HCT116 (cell line): ENCODE measurements around the gene GPR6. TPM values are rescaled to one million over a fixed set of nuclear protein-coding genes. Genes with fewer than 3 reads are reported as not detected.

Source experiments
- ATAC-seq: fragments of 200-7000 bp; cut with Tn5 transposase; 2 replicates; pipeline ENCODE4 v1.9.1; 2020; ENCODE audit warnings: mild to moderate bottlenecking, moderate library complexity
- BruUV-seq: library from RNA; stranded (reverse); fragments of 400-500 nt; replicated peaks from 2 replicates; lab custom pipeline; 2021; lab: Mats Ljungman, UMichigan
- CTCF ChIA-PET: fragments of 300-600 bp; sonication (Branson Sonifier 250); formaldehyde crosslinking; loops from one replicate; lab custom pipeline; 2021; ENCODE audit warnings: antibody characterized with exemption; lab: Charles Lee
- POLR2A ChIA-PET: fragments of 300-600, 350-600 bp; sonication (Branson Sonifier 250); formaldehyde crosslinking; loops from one replicate; lab custom pipeline; 2021; ENCODE audit warnings: antibody characterized with exemption; lab: Charles Lee
- RAD21 ChIA-PET, 2 experiments: fragments of 300-600 bp; sonication (Branson Sonifier 250); formaldehyde crosslinking; loops; one replicate each; lab custom pipeline; 2023; ENCODE audit warnings: low total read pairs in 2 of 2; ENCODE audit not compliant: uncharacterized antibody in 2 of 2, unreplicated experiment in 2 of 2, low non-redundant PET in 1 of 2; lab: Charles Lee
- DNase-seq: peaks from one replicate; pipeline ENCODE4 v3.0.0-alpha.2; 2010; ENCODE audit warnings: low read depth, low spot score
- H2AFZ ChIP-seq: fragments of 200-600 bp; shearing (Covaris generic), sonication (generic); 2 replicates; pipeline ENCODE4 v1.6.1; 2017; ENCODE audit warnings: low read depth, mixed run types, mixed read lengths, antibody characterized with exemption, low read length; ENCODE audit not compliant: poor library complexity, severe bottlenecking
- H3K27ac ChIP-seq: 2 replicates; pipeline ENCODE4 v1.5.1; 2012; ENCODE audit warnings: low read depth, low read length
- H3K27me3 ChIP-seq: fragments of 200-600 bp; sonication (generic); 2 replicates; pipeline ENCODE4 v1.6.1; 2016; ENCODE audit warnings: mixed run types, low read length, mixed read lengths; ENCODE audit not compliant: insufficient read depth
- H3K36me3 ChIP-seq, 2 experiments: fragments of 200-500 bp in 1 of 2; fragments of 200-600 bp in 1 of 2; sonication (Bioruptor generic) in 1 of 2; sonication (generic) in 1 of 2; 2 replicates each; pipeline versions ENCODE4 v1.5.1 to v1.6.1; 2014 to 2016; ENCODE audit warnings: low read length in 2 of 2, inconsistent platforms in 1 of 2, mixed read lengths in 1 of 2, mixed run types in 1 of 2; ENCODE audit not compliant: insufficient read depth in 2 of 2, control insufficient read depth in 1 of 2
- H3K4me1 ChIP-seq, 2 experiments: fragments of 200-600 bp in 1 of 2; sonication (generic) in 1 of 2; 2 replicates each; pipeline versions ENCODE4 v1.5.1 to v1.6.1; 2012 to 2017; ENCODE audit warnings: low read length in 2 of 2, inconsistent platforms in 1 of 2, mild to moderate bottlenecking in 1 of 2, mixed read lengths in 1 of 2, mixed run types in 1 of 2, moderate library complexity in 1 of 2; ENCODE audit not compliant: insufficient read depth in 2 of 2, control insufficient read depth in 1 of 2
- H3K4me2 ChIP-seq: fragments of 200-600 bp; sonication (generic); 2 replicates; pipeline ENCODE4 v1.6.1; 2017; ENCODE audit warnings: mixed run types, low read length, mixed read lengths
- H3K4me3 ChIP-seq, 2 experiments: fragments of 200-600 bp in 1 of 2; sonication (generic) in 1 of 2; replicated peaks in 1 of 2; 2 replicates each; pipeline ENCODE4 v1.5.1; 2011 to 2016; ENCODE audit warnings: low read length in 2 of 2, control low read depth in 1 of 2, low read depth in 1 of 2, mild to moderate bottlenecking in 1 of 2, mixed read lengths in 1 of 2, mixed run types in 1 of 2
- H3K79me2 ChIP-seq: fragments of 200-600 bp; sonication (generic); 2 replicates; pipeline ENCODE4 v1.6.1; 2017; ENCODE audit warnings: mild to moderate bottlenecking, mixed run types, low read length, moderate library complexity, mixed read lengths; ENCODE audit not compliant: insufficient read depth
- H3K9ac ChIP-seq: fragments of 200-600 bp; sonication (generic); 2 replicates; pipeline ENCODE4 v1.6.1; 2016; ENCODE audit warnings: low read length, mixed read lengths
- H3K9me2 ChIP-seq: fragments of 200-600 bp; sonication (generic), shearing (Covaris generic); 2 replicates; pipeline ENCODE4 v1.6.1; 2017; ENCODE audit warnings: mixed run types, mild to moderate bottlenecking, moderate library complexity; ENCODE audit not compliant: insufficient read depth
- H3K9me3 ChIP-seq, 2 experiments: fragments of 200-500 bp in 1 of 2; fragments of 200-600 bp in 1 of 2; sonication (Bioruptor generic) in 1 of 2; sonication (generic) in 1 of 2; 2 replicates each; pipeline ENCODE4 v1.6.1; 2014 to 2017; ENCODE audit warnings: low read length in 2 of 2, mixed read lengths in 2 of 2, inconsistent platforms in 1 of 2, low read depth in 1 of 2, mild to moderate bottlenecking in 1 of 2, mixed run types in 1 of 2, moderate library complexity in 1 of 2; ENCODE audit not compliant: control insufficient read depth in 1 of 2, insufficient read depth in 1 of 2
- H4K20me1 ChIP-seq: fragments of 200-600 bp; sonication (generic), shearing (Covaris generic); 2 replicates; pipeline ENCODE4 v1.6.1; 2017; ENCODE audit warnings: mixed run types, mild to moderate bottlenecking, moderate library complexity; ENCODE audit not compliant: insufficient read depth
- ATF3 ChIP-seq: IDR thresholded peaks from 2 replicates; pipeline ENCODE4 v1.6.1; 2012
- CBX3 ChIP-seq: IDR thresholded peaks from 2 replicates; pipeline ENCODE4 v1.6.1; 2012; ENCODE audit warnings: low read depth
- CEBPB ChIP-seq: IDR thresholded peaks from 2 replicates; pipeline ENCODE4 v1.6.1; 2012; ENCODE audit warnings: low read depth
- EGR1 ChIP-seq: IDR thresholded peaks from 2 replicates; pipeline ENCODE4 v1.6.1; 2012; ENCODE audit warnings: low read depth
- ELF1 ChIP-seq: IDR thresholded peaks from 2 replicates; pipeline ENCODE4 v1.6.1; 2012; ENCODE audit warnings: low read depth, borderline replicate concordance
- EZH2 ChIP-seq: fragments of 200-600 bp; sonication (generic); IDR thresholded peaks from 2 replicates; pipeline ENCODE4 v1.6.1; 2017; ENCODE audit warnings: antibody characterized with exemption, mixed run types
- EZH2phosphoT487 ChIP-seq: fragments of 200-600 bp; IDR thresholded peaks from 2 replicates; pipeline ENCODE4 v1.6.1; 2018; ENCODE audit warnings: antibody characterized with exemption, borderline replicate concordance
- JUND ChIP-seq: IDR thresholded peaks from 2 replicates; pipeline ENCODE4 v1.6.1; 2012
- MAX ChIP-seq: IDR thresholded peaks from 2 replicates; pipeline ENCODE4 v1.6.1; 2012
- POLR2A ChIP-seq: IDR thresholded peaks from 2 replicates; pipeline ENCODE4 v1.7.0; 2011; ENCODE audit warnings: borderline replicate concordance; ENCODE audit not compliant: insufficient read depth, insufficient read length; ENCODE audit errors: extremely low read depth
- POLR2AphosphoS5 ChIP-seq: IDR thresholded peaks from 2 replicates; pipeline ENCODE4 v1.6.1; 2011; ENCODE audit warnings: mild to moderate bottlenecking, low read depth, low read length, moderate library complexity
- RAD21 ChIP-seq: IDR thresholded peaks from 2 replicates; pipeline ENCODE4 v1.6.1; 2012; ENCODE audit warnings: low read depth, mild to moderate bottlenecking
- REST ChIP-seq: IDR thresholded peaks from 2 replicates; pipeline ENCODE4 v1.6.1; 2012; ENCODE audit warnings: low read depth
- SRF ChIP-seq: IDR thresholded peaks from 2 replicates; pipeline ENCODE4 v1.6.1; 2012; ENCODE audit warnings: low read depth
- TCF7L2 ChIP-seq: IDR thresholded peaks from 2 replicates; pipeline ENCODE4 v1.7.0; 2011; ENCODE audit warnings: borderline replicate concordance, inconsistent platforms; ENCODE audit not compliant: insufficient read depth, insufficient read length; ENCODE audit errors: extremely low read depth
- YY1 ChIP-seq: IDR thresholded peaks from 2 replicates; pipeline ENCODE4 v1.6.1; 2011; ENCODE audit warnings: low read length, low read depth, moderate library complexity, mild to moderate bottlenecking; ENCODE audit not compliant: insufficient replicate concordance; ENCODE audit errors: extremely low read depth
- ZNF274 ChIP-seq: fragments of 200-500 bp; sonication (Bioruptor generic); IDR thresholded peaks from 2 replicates; pipeline ENCODE4 v1.6.1; 2014; ENCODE audit warnings: mild to moderate bottlenecking, low read depth, low read length, inconsistent platforms
- intact Hi-C: fragments of 100-400 bp; cut with micrococcal nuclease; formaldehyde crosslinking; loops from 2 replicates; pipeline ENCODE4 v1.10.0; 2022
- total RNA-seq: library from RNA; stranded (reverse); gene quantifications from one replicate; pipeline ENCODE4 v1.2.1, GENCODE V29; 2021; ENCODE audit not compliant: unreplicated experiment

GPR6 gene
- total RNA-seq, 1 experiment from 2014 or later, result not detected

DNA sequence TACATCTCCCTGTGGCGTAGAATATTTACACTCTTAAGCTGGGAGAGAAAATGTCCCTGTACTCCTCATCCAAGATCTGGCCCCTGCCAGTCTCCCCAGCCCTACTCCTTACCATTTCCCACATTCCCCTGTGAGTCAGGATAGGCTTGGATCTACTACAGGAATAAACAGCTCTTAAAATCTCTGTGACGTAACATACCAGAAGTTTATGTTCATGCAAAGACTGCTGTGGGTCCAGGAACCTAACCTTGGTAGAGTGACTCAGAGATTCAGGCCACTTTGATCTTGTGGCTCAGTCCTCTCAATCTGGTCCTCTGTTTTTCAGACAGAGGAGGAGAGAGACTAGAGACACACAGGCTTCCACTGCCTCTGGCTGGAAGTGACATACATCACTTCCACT is 38.5 kb upstream of the GPR6 start:
- DNase-seq (no peak), ATAC-seq (peak; percentile 32)
- H3K4me2 ChIP-seq, result no peak overlapping the region
- H3K27me3 ChIP-seq, result no peaks in the 10 kb centered on the region
- H3K4me1 ChIP-seq, result peaks cover 5 to 16% of the 10 kb centered on the region in 2 experiments
- POLR2A ChIA-PET, result no interaction called here
- TF ChIP-seq TCF7L2 (peak; percentile 12), ELF1 (no peak), ATF3 (no peak)
- H3K4me3 ChIP-seq, result no peak overlapping the region
- RAD21 ChIA-PET, result no interaction called here
- CTCF ChIA-PET, result no interaction called here
- H2AFZ ChIP-seq, result no peak overlapping the region
- intact Hi-C loops, result no loop called here
- H3K27ac ChIP-seq, result no peak overlapping the region
- no peaks in the 10 kb centered on the region for H4K20me1 ChIP-seq
- no peaks in the 10 kb centered on the region for H3K79me2 ChIP-seq
- no TSS peak for BruUV-seq
- no peaks in the 10 kb centered on the region for H3K9me2 ChIP-seq
- H3K36me3 ChIP-seq, result no peaks in the 10 kb centered on the region
- H3K9ac ChIP-seq, result no peak overlapping the region
- no peaks in the 10 kb centered on the region for H3K9me3 ChIP-seq

DNA sequence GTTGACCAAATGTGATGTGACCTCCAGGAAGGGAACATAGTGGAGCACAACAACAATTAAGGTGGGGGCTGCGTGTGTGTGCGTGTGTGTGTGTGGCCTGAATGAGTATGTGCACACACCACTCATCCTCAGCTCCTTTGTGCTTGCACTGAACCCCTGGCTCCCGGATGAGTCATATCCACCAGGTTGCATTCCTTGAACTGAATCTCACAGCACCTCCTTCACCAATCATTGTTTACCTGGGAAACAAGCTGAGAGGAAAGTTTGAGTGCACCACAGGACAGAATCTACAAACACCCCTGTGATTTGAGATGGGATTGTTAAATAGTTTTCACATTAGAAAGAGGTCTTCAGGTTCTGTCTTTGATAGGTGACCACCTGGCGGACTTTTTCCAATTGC is 33.7 kb upstream of the GPR6 start:
- RAD21 ChIA-PET, result no interaction called here
- Histone ChIP-seq H3K9ac (no peak overlapping the region), H3K4me3 (no peak overlapping the region), H3K27ac (no peak overlapping the region), H3K9me3 (no peaks in the 10 kb centered on the region), H4K20me1 (no peaks in the 10 kb centered on the region), H3K4me2 (peak overlapping the region; percentile 55), H3K9me2 (no peaks in the 10 kb centered on the region), H3K79me2 (no peaks in the 10 kb centered on the region), H3K27me3 (no peaks in the 10 kb centered on the region), H3K4me1 (peaks cover 12 to 35% of the 10 kb centered on the region in 2 experiments), H3K36me3 (no peaks in the 10 kb centered on the region), H2AFZ (peak overlapping the region; percentile 86)
- CTCF ChIA-PET, result interaction anchor here (0.7 kb wide), 1 partner anchor 95 kb away, joined by 3 read pairs; no protein-coding TSS in a partner anchor
- no TSS peak for BruUV-seq
- peak; percentile 90 for ATAC-seq
- DNase-seq, result peak; percentile 42
- POLR2A ChIA-PET, result no interaction called here
- intact Hi-C loops, result no loop called here
- TF ChIP-seq POLR2A, result no peak
- no peak for TF ChIP-seq EZH2phosphoT487
- no peak for TF ChIP-seq ZNF274
- no peak for TF ChIP-seq ATF3
- TF ChIP-seq RAD21, result no peak
- no peak for TF ChIP-seq CEBPB
- no peak for TF ChIP-seq POLR2AphosphoS5
- no peak for TF ChIP-seq TCF7L2
- TF ChIP-seq CBX3, result 0 out of 2 replicates have a peak, but pooled peaks have one; percentile 18
- peak; percentile 29; the same call in 1 of the 2 replicates for TF ChIP-seq MAX
- no peak for TF ChIP-seq SRF
- TF ChIP-seq EGR1, result no peak
- no peak for TF ChIP-seq REST
- no peak for TF ChIP-seq YY1
- no peak for TF ChIP-seq EZH2
- TF ChIP-seq JUND, result peak; percentile 61; the same call in 1 of the 2 replicates
